Ishikawa (cell line): ENCODE results near the gene SALL1.

ENCODE experiments used
- EGR1 ChIP-seq: IDR thresholded peaks from 2 replicates; pipeline ENCODE4 v1.6.1; 2012
- FOXM1 ChIP-seq: IDR thresholded peaks from 2 replicates; pipeline ENCODE4 v1.6.1; 2012; ENCODE audit warnings: low read depth, borderline replicate concordance
- TCF12 ChIP-seq: IDR thresholded peaks from 2 replicates; pipeline ENCODE4 v1.6.1; 2012; ENCODE audit warnings: low read depth
- TEAD4 ChIP-seq: IDR thresholded peaks from 2 replicates; pipeline ENCODE4 v1.6.1; 2012
- YY1 ChIP-seq: IDR thresholded peaks from 2 replicates; pipeline ENCODE4 v1.6.1; 2012; ENCODE audit warnings: low read depth
- ZBTB7A ChIP-seq: IDR thresholded peaks from 2 replicates; pipeline ENCODE4 v1.6.1; 2012; ENCODE audit warnings: low read depth
- TF ChIP-seq, protein P1 (sequence below): IDR thresholded peaks from 2 replicates; pipeline ENCODE4 v1.6.1; 2012; ENCODE audit warnings: low read depth, mild to moderate bottlenecking
- TF ChIP-seq, protein P2 (sequence below): IDR thresholded peaks from 2 replicates; pipeline ENCODE4 v1.6.1; 2012

DNA sequence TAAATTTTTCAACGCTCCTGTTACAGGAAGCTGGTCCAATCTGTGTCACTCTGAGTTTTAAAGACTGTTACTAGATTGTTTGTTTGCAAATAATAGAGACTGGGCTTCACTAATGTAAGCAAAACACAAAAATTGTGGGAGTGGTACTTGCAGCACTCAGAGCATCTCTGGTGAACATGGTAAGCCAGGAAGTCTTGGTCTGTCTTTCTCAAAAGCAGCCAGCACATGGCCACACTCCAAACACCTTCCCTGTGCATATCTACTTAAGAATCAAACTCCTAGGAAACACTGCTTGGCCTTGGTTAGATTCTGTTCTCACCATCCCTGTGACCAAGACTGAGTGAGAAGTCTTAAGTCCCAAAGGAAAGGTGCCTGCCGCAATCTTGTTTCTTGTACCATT lies 49.7 kb upstream of the SALL1 start:
- TF ChIP-seq EGR1, result no peak
- TF ChIP-seq, protein P1, sequence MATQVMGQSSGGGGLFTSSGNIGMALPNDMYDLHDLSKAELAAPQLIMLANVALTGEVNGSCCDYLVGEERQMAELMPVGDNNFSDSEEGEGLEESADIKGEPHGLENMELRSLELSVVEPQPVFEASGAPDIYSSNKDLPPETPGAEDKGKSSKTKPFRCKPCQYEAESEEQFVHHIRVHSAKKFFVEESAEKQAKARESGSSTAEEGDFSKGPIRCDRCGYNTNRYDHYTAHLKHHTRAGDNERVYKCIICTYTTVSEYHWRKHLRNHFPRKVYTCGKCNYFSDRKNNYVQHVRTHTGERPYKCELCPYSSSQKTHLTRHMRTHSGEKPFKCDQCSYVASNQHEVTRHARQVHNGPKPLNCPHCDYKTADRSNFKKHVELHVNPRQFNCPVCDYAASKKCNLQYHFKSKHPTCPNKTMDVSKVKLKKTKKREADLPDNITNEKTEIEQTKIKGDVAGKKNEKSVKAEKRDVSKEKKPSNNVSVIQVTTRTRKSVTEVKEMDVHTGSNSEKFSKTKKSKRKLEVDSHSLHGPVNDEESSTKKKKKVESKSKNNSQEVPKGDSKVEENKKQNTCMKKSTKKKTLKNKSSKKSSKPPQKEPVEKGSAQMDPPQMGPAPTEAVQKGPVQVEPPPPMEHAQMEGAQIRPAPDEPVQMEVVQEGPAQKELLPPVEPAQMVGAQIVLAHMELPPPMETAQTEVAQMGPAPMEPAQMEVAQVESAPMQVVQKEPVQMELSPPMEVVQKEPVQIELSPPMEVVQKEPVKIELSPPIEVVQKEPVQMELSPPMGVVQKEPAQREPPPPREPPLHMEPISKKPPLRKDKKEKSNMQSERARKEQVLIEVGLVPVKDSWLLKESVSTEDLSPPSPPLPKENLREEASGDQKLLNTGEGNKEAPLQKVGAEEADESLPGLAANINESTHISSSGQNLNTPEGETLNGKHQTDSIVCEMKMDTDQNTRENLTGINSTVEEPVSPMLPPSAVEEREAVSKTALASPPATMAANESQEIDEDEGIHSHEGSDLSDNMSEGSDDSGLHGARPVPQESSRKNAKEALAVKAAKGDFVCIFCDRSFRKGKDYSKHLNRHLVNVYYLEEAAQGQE, result no peak
- TF ChIP-seq YY1, result no peak
- TF ChIP-seq ZBTB7A, result no peak
- TF ChIP-seq TCF12, result no peak
- TF ChIP-seq, protein P2, sequence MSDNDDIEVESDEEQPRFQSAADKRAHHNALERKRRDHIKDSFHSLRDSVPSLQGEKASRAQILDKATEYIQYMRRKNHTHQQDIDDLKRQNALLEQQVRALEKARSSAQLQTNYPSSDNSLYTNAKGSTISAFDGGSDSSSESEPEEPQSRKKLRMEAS, result no peak
- no peak for TF ChIP-seq FOXM1
- no peak for TF ChIP-seq TEAD4
